OCI-LY3 (cell line): ENCODE results near the gene AP2A2.

Source experiments
- CTCF ChIP-seq: fragments of 200-600, 300-600 bp; sonication (generic); IDR thresholded peaks from 2 replicates; pipeline ENCODE4 v1.5.1; 2014; ENCODE audit warnings: antibody characterized with exemption, low read length, low read depth
- EZH2phosphoT487 ChIP-seq: fragments of 200-600 bp; shearing (Covaris generic); IDR thresholded peaks from 2 replicates; pipeline ENCODE4 v1.6.1; 2018; ENCODE audit warnings: antibody characterized with exemption, mixed run types, low read depth

GRCh38 chr11:986952-987305, 61.3 kb downstream of the AP2A2 start:
- TF ChIP-seq CTCF: no peak
- TF ChIP-seq EZH2phosphoT487: no peak
